ENCODE data around the gene MTARC2. TPM values are rescaled to one million over a fixed set of nuclear protein-coding genes. Genes with fewer than 3 reads are reported as not detected.
A peak's percentile ranks its signal among the peaks of the same experiment; 100 is the strongest.

MTARC2 gene
- total and polyA plus RNA-seq, 2 donors (not counting 1 experiment from before 2014, with no cell fraction given) = 12.6 to 14.5 TPM

DNA sequence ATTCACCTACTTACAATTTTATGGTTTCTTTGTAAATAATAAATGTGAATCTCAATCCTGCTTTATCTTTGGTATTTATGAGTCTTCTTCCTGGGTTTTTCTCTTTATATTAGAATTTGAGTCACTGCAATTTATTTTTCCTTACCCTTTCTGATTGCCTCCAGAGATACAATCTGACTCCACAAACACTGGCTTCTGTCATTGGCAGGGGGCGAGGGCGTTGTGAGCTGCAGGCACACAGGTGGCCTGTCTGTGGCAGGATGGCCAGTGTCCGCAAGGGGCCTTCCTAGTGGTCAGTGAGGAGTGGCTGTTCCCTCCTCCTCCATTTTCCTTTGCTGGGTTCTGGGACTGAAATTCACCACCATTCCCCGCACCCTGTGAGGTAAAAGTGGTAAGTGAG, 36.6 kb downstream of the MTARC2 start:
- Histone ChIP-seq H3K4me2 (ENCODE audit: extremely low read depth, insufficient read depth, low read length) (no peak overlapping the region), H3K4me1 (ENCODE audit: control insufficient read depth, extremely low read depth, insufficient read depth, low read length) (peaks cover 2% of the 10 kb centered on the region), H3K9ac (ENCODE audit: insufficient read depth, low read length) (no peak overlapping the region), H4K20me1 (ENCODE audit: control insufficient read depth, extremely low read depth, insufficient read depth, low read length) (no peaks in the 10 kb centered on the region), H3K36me3 (ENCODE audit: control insufficient read depth, insufficient read depth, low read length) (no peaks in the 10 kb centered on the region), H3K79me2 (ENCODE audit: control insufficient read depth, insufficient read depth, low read length) (no peaks in the 10 kb centered on the region), H2AFZ (ENCODE audit: low read length) (no peak overlapping the region), H3K9me3 (ENCODE audit: control insufficient read depth, insufficient read depth, low read depth, low read length) (no peaks in the 10 kb centered on the region), H3K4me3 (replicated peaks in 1 of 4; ENCODE audit: control extremely low read depth in 1 of 4, insufficient read depth in 1 of 4, low read depth in 3 of 4, low read length in 4 of 4) (no peak overlapping the region), H3K27me3 (ENCODE audit: control insufficient read depth, insufficient read depth, low read length) (no peaks in the 10 kb centered on the region), H3K27ac (ENCODE audit: insufficient read depth, low read length) (no peak overlapping the region)
- TF ChIP-seq EZH2 (IDR thresholded peaks at IDR 0.05; ENCODE audit: low read length, missing control alignments) = no peak
- TF ChIP-seq CTCF (conservative IDR thresholded peaks at IDR 0.05 in 1 of 2, IDR thresholded peaks at IDR 0.05 in 1 of 2; ENCODE audit: low read depth in 1 of 2, low read length in 2 of 2) = no peak
- DNase-seq (ENCODE audit: low read depth in 2 of 2) = no peak

GRCh38 chr1:220785166-220786056, 37.3 kb downstream of the MTARC2 start:
- Histone ChIP-seq H3K4me1 (ENCODE audit: control insufficient read depth, extremely low read depth, insufficient read depth, low read length) (peaks cover 2% of the 10 kb centered on the region), H3K27ac (ENCODE audit: insufficient read depth, low read length) (no peak overlapping the region), H3K36me3 (ENCODE audit: control insufficient read depth, insufficient read depth, low read length) (no peaks in the 10 kb centered on the region), H3K79me2 (ENCODE audit: control insufficient read depth, insufficient read depth, low read length) (no peaks in the 10 kb centered on the region), H4K20me1 (ENCODE audit: control insufficient read depth, extremely low read depth, insufficient read depth, low read length) (no peaks in the 10 kb centered on the region), H3K27me3 (ENCODE audit: control insufficient read depth, insufficient read depth, low read length) (no peaks in the 10 kb centered on the region), H3K9me3 (ENCODE audit: control insufficient read depth, insufficient read depth, low read depth, low read length) (no peaks in the 10 kb centered on the region), H2AFZ (ENCODE audit: low read length) (no peak overlapping the region), H3K9ac (ENCODE audit: insufficient read depth, low read length) (no peak overlapping the region), H3K4me3 (replicated peaks in 1 of 4; ENCODE audit: control extremely low read depth in 1 of 4, insufficient read depth in 1 of 4, low read depth in 3 of 4, low read length in 4 of 4) (no peak overlapping the region), H3K4me2 (ENCODE audit: extremely low read depth, insufficient read depth, low read length) (no peak overlapping the region)
- no peak for TF ChIP-seq EZH2 (IDR thresholded peaks at IDR 0.05; ENCODE audit: low read length, missing control alignments)
- no peak for TF ChIP-seq CTCF (conservative IDR thresholded peaks at IDR 0.05 in 1 of 2, IDR thresholded peaks at IDR 0.05 in 1 of 2; ENCODE audit: low read depth in 1 of 2, low read length in 2 of 2)
- no peak for DNase-seq (ENCODE audit: low read depth in 2 of 2)

DNA sequence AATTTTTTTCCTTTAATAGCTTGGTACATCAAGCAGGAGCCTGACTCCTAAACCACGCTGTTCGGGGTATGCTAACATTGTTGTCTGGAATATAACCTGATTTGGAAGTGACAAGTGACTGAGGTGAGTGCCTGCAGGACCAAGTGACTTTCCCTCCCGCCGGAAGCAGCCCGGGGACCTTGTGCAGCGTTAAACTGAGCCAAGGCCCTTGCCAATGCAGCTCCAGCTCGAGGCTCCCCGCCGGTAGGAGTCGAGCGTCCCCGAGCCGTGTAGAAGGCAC, 37.9 kb downstream of the MTARC2 start:
- Histone ChIP-seq H4K20me1 (ENCODE audit: control insufficient read depth, extremely low read depth, insufficient read depth, low read length) (no peaks in the 10 kb centered on the region), H3K4me3 (replicated peaks in 1 of 4; ENCODE audit: control extremely low read depth in 1 of 4, insufficient read depth in 1 of 4, low read depth in 3 of 4, low read length in 4 of 4) (peak overlapping the region in 1 of 4 experiments; percentile 55), H3K36me3 (ENCODE audit: control insufficient read depth, insufficient read depth, low read length) (no peaks in the 10 kb centered on the region), H3K9ac (ENCODE audit: insufficient read depth, low read length) (no peak overlapping the region), H3K4me1 (ENCODE audit: control insufficient read depth, extremely low read depth, insufficient read depth, low read length) (peaks cover 2% of the 10 kb centered on the region), H3K27ac (ENCODE audit: insufficient read depth, low read length) (no peak overlapping the region), H3K79me2 (ENCODE audit: control insufficient read depth, insufficient read depth, low read length) (no peaks in the 10 kb centered on the region), H3K4me2 (ENCODE audit: extremely low read depth, insufficient read depth, low read length) (no peak overlapping the region), H2AFZ (ENCODE audit: low read length) (peak overlapping the region; percentile 1), H3K27me3 (ENCODE audit: control insufficient read depth, insufficient read depth, low read length) (no peaks in the 10 kb centered on the region), H3K9me3 (ENCODE audit: control insufficient read depth, insufficient read depth, low read depth, low read length) (no peaks in the 10 kb centered on the region)
- no peak for DNase-seq (ENCODE audit: low read depth in 2 of 2)
- TF ChIP-seq EZH2 (IDR thresholded peaks at IDR 0.05; ENCODE audit: low read length, missing control alignments) = no peak
